Upper lobe of left lung (tissue), 4 donors: ENCODE data around the gene PKNOX2.

ENCODE experiments used
- CTCF ChIP-seq, 6 experiments: fragments of 450-650 bp in 4 of 6; fragments of 200-600 bp in 2 of 6; sonication (generic) in 2 of 6; IDR thresholded peaks; one replicate each; pipeline ENCODE4 v1.5.1; 2016 to 2019; ENCODE audit warnings: antibody characterized with exemption in 6 of 6
- EP300 ChIP-seq, 4 donors: sonication (generic); formaldehyde crosslinking; IDR thresholded peaks; one replicate each; pipeline ENCODE4 v1.5.1; 2017; ENCODE audit warnings: antibody characterized with exemption in 4 of 4, control low read depth in 2 of 4
- POLR2A ChIP-seq, 4 donors: fragments of 450-650 bp; IDR thresholded peaks; one replicate each; pipeline ENCODE4 v1.5.1; 2016 to 2017; ENCODE audit warnings: antibody characterized with exemption in 4 of 4, mild to moderate bottlenecking in 2 of 4

- no peak for TF ChIP-seq CTCF (IDR thresholded peaks at IDR 0.05)
- no peak for TF ChIP-seq EP300 (IDR thresholded peaks at IDR 0.05)
- TF ChIP-seq POLR2A (IDR thresholded peaks at IDR 0.05) = no peak
Observed at GRCh38 chr11:125271483-125272091, 107.0 kb downstream of the PKNOX2 start.
